K562 (cell line): Measurements from ENCODE around the gene TRIM14. TPM values are rescaled to one million over a fixed set of nuclear protein-coding genes. Genes with fewer than 3 reads are reported as not detected.

Experiments used
- DMBX1 ChIP-seq: fragments of 250-450 bp; sonication (Bioruptor Pico); IDR thresholded peaks from 2 replicates; pipeline ENCODE4 v1.8.0; 2022; ENCODE audit warnings: inconsistent platforms, mild to moderate bottlenecking, moderate library complexity, borderline replicate concordance
- ERF ChIP-seq: fragments of 450-650 bp; formaldehyde crosslinking; IDR thresholded peaks from 2 replicates; pipeline ENCODE4 v1.4.0; 2020; ENCODE audit warnings: mild to moderate bottlenecking, mixed read lengths
- EWSR1 ChIP-seq: fragments of 450-650 bp; IDR thresholded peaks from 2 replicates; pipeline ENCODE4 v1.6.1; 2018; ENCODE audit warnings: borderline replicate concordance, mild to moderate bottlenecking, low read depth, moderate library complexity; ENCODE audit not compliant: partially characterized antibody
- FOXM1 ChIP-seq, 2 experiments: fragments of 450-650 bp in 1 of 2; sonication (generic) in 1 of 2; formaldehyde crosslinking in 1 of 2; IDR thresholded peaks; 2 replicates each; pipeline versions ENCODE4 v1.6.1 to v1.9.0; 2017 to 2022; ENCODE audit warnings: low read depth in 2 of 2, mild to moderate bottlenecking in 2 of 2, missing genetic modification reagents in 1 of 2, moderate library complexity in 1 of 2
- GMEB1 ChIP-seq: fragments of 250-450 bp; sonication (Bioruptor Pico); IDR thresholded peaks from 2 replicates; pipeline ENCODE4 v1.4.0; 2020; ENCODE audit warnings: mild to moderate bottlenecking
- HDAC2 ChIP-seq: fragments of 450-650 bp; IDR thresholded peaks from 2 replicates; pipeline ENCODE4 v1.6.1; 2016; ENCODE audit warnings: mild to moderate bottlenecking
- IRF9 ChIP-seq: fragments of 450-650 bp; IDR thresholded peaks from 2 replicates; pipeline ENCODE4 v1.6.1; 2016; ENCODE audit warnings: missing biosample characterization, missing genetic modification characterization
- NFE2L1 ChIP-seq: fragments of 450-650 bp; IDR thresholded peaks from 2 replicates; pipeline ENCODE4 v1.6.1; 2016; ENCODE audit warnings: missing genetic modification characterization, low read depth, mild to moderate bottlenecking, missing compliant biosample characterization, moderate library complexity, borderline replicate concordance
- PTRF ChIP-seq: fragments of 450-650 bp; IDR thresholded peaks from 2 replicates; pipeline ENCODE4 v1.6.1; 2016; ENCODE audit warnings: mild to moderate bottlenecking, missing genetic modification characterization, missing compliant biosample characterization
- THRB ChIP-seq: fragments of 450-650 bp; formaldehyde crosslinking; conservative IDR thresholded peaks from 2 replicates; pipeline ENCODE4 v1.4.0; 2022; ENCODE audit warnings: mild to moderate bottlenecking, missing genetic modification characterization
- TOE1 ChIP-seq, 2 experiments: fragments of 450-650 bp in 1 of 2; sonication (generic) in 1 of 2; formaldehyde crosslinking in 1 of 2; IDR thresholded peaks; 2 replicates each; pipeline versions ENCODE4 v1.7.1 to v1.8.0; 2016 to 2022; ENCODE audit warnings: borderline replicate concordance in 2 of 2, mild to moderate bottlenecking in 2 of 2, antibody characterized with exemption in 1 of 2, inconsistent platforms in 1 of 2, low read depth in 1 of 2, missing genetic modification reagents in 1 of 2, moderate library complexity in 1 of 2
- ZNF23 ChIP-seq: fragments of 250-450 bp; sonication (Bioruptor Pico); IDR thresholded peaks from 2 replicates; pipeline ENCODE4 v1.4.0; 2020; ENCODE audit warnings: mild to moderate bottlenecking
- ZNF277 ChIP-seq: fragments of 250-450 bp; sonication (Bioruptor Pico); IDR thresholded peaks from 2 replicates; pipeline ENCODE4 v1.8.0; 2022; ENCODE audit warnings: inconsistent platforms, mild to moderate bottlenecking, moderate library complexity, borderline replicate concordance
- ZNF707 ChIP-seq: fragments of 250-450 bp; sonication (Bioruptor Pico); conservative IDR thresholded peaks from 2 replicates; pipeline ENCODE4 v1.8.0; 2022; ENCODE audit warnings: inconsistent platforms, mild to moderate bottlenecking, moderate library complexity
- polyA plus RNA-seq, 8 experiments: library from polyadenylated mRNA; depleted of rRNA in 4 of 8; stranded (reverse) in 5 of 8; unstranded in 3 of 8; fragments of >200 nt; fragmentation: Nextera tagmentation in 2 of 8; fragmentation: Illumina TruSeq in 1 of 8; extraction: Ambion mirVana in 2 of 8; extraction: Trizol in 1 of 8; gene quantifications; 2 replicates each; pipeline versions ENCODE4 v1.2.1 to v1.2.3, GENCODE V29; 2011 to 2014; ENCODE audit warnings: inconsistent platforms in 1 of 8, missing spikeins in 1 of 8
- total RNA-seq, 7 experiments: library from RNA; depleted of rRNA in 6 of 7; stranded (reverse); fragments of >200 nt in 6 of 7; fragmentation: Illumina TruSeq in 2 of 7; extraction: Trizol in 2 of 7; gene quantifications; 2 replicates each; pipeline versions ENCODE4 v1.2.1 to v1.2.3, GENCODE V29; 2011 to 2021; ENCODE audit warnings: low replicate concordance in 1 of 7
- TF ChIP-seq, protein P1 (sequence below): fragments of 250-450 bp; sonication (Bioruptor Pico); IDR thresholded peaks from 2 replicates; pipeline ENCODE4 v1.4.0; 2020
- TF ChIP-seq, protein P2 (sequence below): fragments of 450-650 bp; formaldehyde crosslinking; IDR thresholded peaks from 2 replicates; pipeline ENCODE4 v1.4.0; 2022; ENCODE audit warnings: missing genetic modification characterization

TRIM14 gene
- total and polyA plus RNA-seq, 9 of the 15 experiments (the other 6 are each of a cell fraction or from before 2014, with no cell fraction given): 7.6 to 41.0 (median 17.9) TPM

DNA sequence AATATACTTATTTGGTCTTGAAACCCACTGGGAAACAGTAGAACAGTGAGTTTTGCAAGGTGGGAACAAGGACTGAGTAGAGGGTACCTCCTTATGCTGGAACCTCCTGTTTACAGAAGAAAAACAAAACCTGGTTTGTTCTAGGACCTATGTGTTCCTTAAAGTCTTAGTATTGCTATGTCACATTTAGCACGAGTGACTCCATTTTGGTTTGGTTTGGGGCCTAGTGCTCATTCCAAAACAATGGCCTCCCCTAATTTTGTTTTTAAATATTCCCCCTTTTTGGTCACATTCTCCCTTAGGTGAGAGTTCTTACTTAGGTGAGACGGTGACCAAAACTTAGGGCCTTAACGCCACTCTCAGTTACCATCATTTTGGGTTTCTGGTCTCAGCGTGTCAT is 68.7 kb downstream of the TRIM14 start (continued):
- TF ChIP-seq ZNF277 (no peak), HDAC2 (no peak), ZNF23 (CRISPR knock-in tag) (peak; percentile 71; the same call in 1 of the 2 replicates), IRF9 (tag) (peak; percentile 94), ERF (CRISPR knock-in tag) (0 out of 2 replicates have a peak, but pooled peaks have one; percentile 47), NFE2L1 (tag) (peak; percentile 63; the same call in 1 of the 2 replicates), ZNF707 (CRISPR knock-in tag) (peak; percentile 74; the same call in 1 of the 2 replicates), DMBX1 (peak; percentile 97), TOE1 (IDR thresholded peaks at IDR 0.05; ENCODE audit: borderline replicate concordance) (no peak), TOE1 (CRISPR knock-in tag; IDR thresholded peaks at IDR 0.05; ENCODE audit: borderline replicate concordance, low read depth) (no peak), PTRF (tag) (peak; percentile 93), EWSR1 (no peak), THRB (CRISPR knock-in tag) (no peak), GMEB1 (0 out of 2 replicates have a peak, but pooled peaks have one; percentile 42), FOXM1 (IDR thresholded peaks at IDR 0.05; ENCODE audit: low read depth) (no peak), FOXM1 (CRISPR knock-in tag; IDR thresholded peaks at IDR 0.05; ENCODE audit: low read depth) (no peak)
- TF ChIP-seq, protein P1, sequence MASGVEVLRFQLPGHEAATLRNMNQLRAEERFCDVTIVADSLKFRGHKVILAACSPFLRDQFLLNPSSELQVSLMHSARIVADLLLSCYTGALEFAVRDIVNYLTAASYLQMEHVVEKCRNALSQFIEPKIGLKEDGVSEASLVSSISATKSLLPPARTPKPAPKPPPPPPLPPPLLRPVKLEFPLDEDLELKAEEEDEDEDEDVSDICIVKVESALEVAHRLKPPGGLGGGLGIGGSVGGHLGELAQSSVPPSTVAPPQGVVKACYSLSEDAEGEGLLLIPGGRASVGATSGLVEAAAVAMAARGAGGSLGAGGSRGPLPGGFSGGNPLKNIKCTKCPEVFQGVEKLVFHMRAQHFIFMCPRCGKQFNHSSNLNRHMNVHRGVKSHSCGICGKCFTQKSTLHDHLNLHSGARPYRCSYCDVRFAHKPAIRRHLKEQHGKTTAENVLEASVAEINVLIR: peak; percentile 65
- TF ChIP-seq, protein P2, sequence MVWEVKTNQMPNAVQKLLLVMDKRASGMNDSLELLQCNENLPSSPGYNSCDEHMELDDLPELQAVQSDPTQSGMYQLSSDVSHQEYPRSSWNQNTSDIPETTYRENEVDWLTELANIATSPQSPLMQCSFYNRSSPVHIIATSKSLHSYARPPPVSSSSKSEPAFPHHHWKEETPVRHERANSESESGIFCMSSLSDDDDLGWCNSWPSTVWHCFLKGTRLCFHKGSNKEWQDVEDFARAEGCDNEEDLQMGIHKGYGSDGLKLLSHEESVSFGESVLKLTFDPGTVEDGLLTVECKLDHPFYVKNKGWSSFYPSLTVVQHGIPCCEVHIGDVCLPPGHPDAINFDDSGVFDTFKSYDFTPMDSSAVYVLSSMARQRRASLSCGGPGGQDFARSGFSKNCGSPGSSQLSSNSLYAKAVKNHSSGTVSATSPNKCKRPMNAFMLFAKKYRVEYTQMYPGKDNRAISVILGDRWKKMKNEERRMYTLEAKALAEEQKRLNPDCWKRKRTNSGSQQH (CRISPR knock-in tag): 0 out of 2 replicates have a peak, but pooled peaks have one; percentile 55
